ENCODE results near the gene GAN.

GRCh38 chr16:81329947-81330346, 15.2 kb downstream of the GAN start:
- TF ChIP-seq POLR2AphosphoS5 (IDR thresholded peaks at IDR 0.05) (no peak), CTCF (IDR thresholded peaks at IDR 0.05) (no peak), EP300 (IDR thresholded peaks at IDR 0.05) (no peak), POLR2A (IDR thresholded peaks at IDR 0.05) (no peak)

Measured in gastroesophageal sphincter (tissue), 3 donors.